ENCODE measurements around the gene CENPQ. TPM values are rescaled to one million over a fixed set of nuclear protein-coding genes. Genes with fewer than 3 reads are reported as not detected.

The CENPQ gene
- polyA plus RNA-seq, 1 experiment, result 2.1 TPM

DNA sequence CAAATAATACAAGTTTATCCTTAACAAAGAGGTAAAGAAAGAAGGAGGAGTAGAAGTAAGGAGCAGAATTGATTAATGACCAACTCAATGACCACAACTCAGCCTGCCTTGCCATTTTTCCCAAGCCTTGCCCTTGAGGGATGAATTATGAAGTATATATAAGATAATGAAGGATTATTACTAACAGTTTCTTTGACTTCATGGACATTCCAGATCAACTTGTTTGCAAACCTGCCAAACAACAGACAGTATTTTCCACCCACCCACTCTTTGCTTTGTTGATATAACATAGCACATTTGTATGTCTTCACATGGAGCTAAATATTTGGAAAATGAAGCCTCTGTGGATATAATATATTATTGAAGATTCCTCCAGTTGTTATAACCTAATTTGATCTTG, 77.4 kb downstream of the CENPQ start:
- CTCF ChIA-PET, result interaction anchor here (1.0 to 4.6 kb wide), 2 partner anchors 8 to 9 kb away, joined by 3 to 26 read pairs; no protein-coding TSS in a partner anchor
- no peak overlapping the region for H3K4me3 ChIP-seq (ENCODE audit: low read depth, low read length)
- POLR2A ChIA-PET, result no interaction called here
- DNase-seq (ENCODE audit: low read depth), result no peak
- H3K27me3 ChIP-seq (ENCODE audit: control insufficient read depth, insufficient read depth, low read length), result no peaks in the 10 kb centered on the region
- H3K36me3 ChIP-seq (ENCODE audit: control insufficient read depth, insufficient read depth, low read length), result no peaks in the 10 kb centered on the region
- TF ChIP-seq, protein P1, sequence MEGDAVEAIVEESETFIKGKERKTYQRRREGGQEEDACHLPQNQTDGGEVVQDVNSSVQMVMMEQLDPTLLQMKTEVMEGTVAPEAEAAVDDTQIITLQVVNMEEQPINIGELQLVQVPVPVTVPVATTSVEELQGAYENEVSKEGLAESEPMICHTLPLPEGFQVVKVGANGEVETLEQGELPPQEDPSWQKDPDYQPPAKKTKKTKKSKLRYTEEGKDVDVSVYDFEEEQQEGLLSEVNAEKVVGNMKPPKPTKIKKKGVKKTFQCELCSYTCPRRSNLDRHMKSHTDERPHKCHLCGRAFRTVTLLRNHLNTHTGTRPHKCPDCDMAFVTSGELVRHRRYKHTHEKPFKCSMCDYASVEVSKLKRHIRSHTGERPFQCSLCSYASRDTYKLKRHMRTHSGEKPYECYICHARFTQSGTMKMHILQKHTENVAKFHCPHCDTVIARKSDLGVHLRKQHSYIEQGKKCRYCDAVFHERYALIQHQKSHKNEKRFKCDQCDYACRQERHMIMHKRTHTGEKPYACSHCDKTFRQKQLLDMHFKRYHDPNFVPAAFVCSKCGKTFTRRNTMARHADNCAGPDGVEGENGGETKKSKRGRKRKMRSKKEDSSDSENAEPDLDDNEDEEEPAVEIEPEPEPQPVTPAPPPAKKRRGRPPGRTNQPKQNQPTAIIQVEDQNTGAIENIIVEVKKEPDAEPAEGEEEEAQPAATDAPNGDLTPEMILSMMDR (IDR thresholded peaks at IDR 0.05; ENCODE audit: insufficient read depth, low read depth, low read length), result no peak

DNA sequence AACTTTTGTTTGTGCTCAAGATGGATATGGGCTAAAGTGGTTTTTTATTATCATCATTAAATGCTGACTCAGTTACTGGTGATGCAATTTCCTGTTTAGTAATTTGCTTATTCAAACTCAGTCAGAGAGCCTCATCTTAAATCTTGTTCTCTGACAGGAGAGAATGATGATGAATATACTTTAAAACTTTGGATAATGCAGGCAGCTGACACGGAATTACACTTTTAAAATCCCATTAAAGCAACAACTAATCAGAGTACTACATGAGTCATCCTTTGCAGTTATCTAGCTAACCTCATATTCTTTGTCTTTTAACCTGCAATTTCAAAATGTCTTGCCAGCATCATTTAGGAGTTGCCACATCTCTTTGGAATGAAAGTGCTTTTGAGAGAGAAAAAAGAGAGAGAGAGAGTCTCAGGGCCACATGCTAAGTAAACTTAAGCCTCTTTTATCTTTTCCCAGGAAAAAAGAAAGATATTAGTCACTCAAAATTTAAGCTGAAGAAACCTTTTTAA, 78.1 kb downstream of the CENPQ start:
- H3K4me3 ChIP-seq (ENCODE audit: low read depth, low read length), result no peak overlapping the region
- no peaks in the 10 kb centered on the region for H3K27me3 ChIP-seq (ENCODE audit: control insufficient read depth, insufficient read depth, low read length)
- ChIA-PET CTCF (interaction anchor here (4.6 kb wide), 1 partner anchor 9 kb away, joined by 26 read pairs; no protein-coding TSS in a partner anchor), POLR2A (no interaction called here)
- no peaks in the 10 kb centered on the region for H3K36me3 ChIP-seq (ENCODE audit: control insufficient read depth, insufficient read depth, low read length)
- DNase-seq (ENCODE audit: low read depth), result peak; percentile 90
- TF ChIP-seq, protein P1 (IDR thresholded peaks at IDR 0.05; ENCODE audit: insufficient read depth, low read depth, low read length), result no peak

DNA sequence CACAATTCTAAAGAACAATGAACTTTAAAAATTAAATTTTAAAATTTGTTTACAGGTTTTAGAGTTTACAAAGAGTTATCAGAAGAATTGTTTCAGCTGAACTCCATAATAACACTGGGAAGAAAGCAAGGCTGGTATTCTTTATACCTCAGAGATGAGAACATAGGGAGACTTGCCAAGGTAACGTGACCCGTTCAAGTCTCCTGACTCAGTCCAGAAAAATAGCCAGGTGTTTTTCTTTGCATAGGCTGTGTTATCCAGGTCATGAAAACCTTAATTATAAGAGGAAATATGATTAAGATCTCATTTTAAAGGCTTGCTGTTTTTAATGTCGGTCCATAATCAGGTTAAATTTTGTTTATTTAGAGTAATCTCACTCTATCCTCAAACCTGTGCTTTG, 78.8 kb downstream of the CENPQ start:
- ChIA-PET POLR2A (no interaction called here), CTCF (interaction anchor here (1.2 to 4.6 kb wide), 2 partner anchors 10 to 12 kb away, joined by 3 to 26 read pairs; no protein-coding TSS in a partner anchor)
- Histone ChIP-seq H3K27me3 (ENCODE audit: control insufficient read depth, insufficient read depth, low read length) (no peaks in the 10 kb centered on the region), H3K36me3 (ENCODE audit: control insufficient read depth, insufficient read depth, low read length) (no peaks in the 10 kb centered on the region), H3K4me3 (ENCODE audit: low read depth, low read length) (no peak overlapping the region)
- TF ChIP-seq, protein P1 (IDR thresholded peaks at IDR 0.05; ENCODE audit: insufficient read depth, low read depth, low read length), result no peak
- no peak for DNase-seq (ENCODE audit: low read depth)

Other genes starting within 250 kb of the CENPQ start
- 10.2 and 18.7 TPM in 2 replicates for gene MMUT, start 117 bp upstream of the CENPQ start, polyA plus RNA-seq (2011; rRNA removed)
- not detected in 2 replicates for gene GLYATL3, start 36.6 kb downstream of the CENPQ start, polyA plus RNA-seq (2011; rRNA removed)
- 0.22 and 0.32 TPM in 2 replicates for gene C6orf141, start 87.3 kb downstream of the CENPQ start, polyA plus RNA-seq (2011; rRNA removed)
- not detected in 2 replicates for gene RHAG, start 173.5 kb downstream of the CENPQ start, polyA plus RNA-seq (2011; rRNA removed)

All from BJ (cell line).